Upper lobe of left lung (tissue), 6 donors: ENCODE data around the gene CYB5R3. TPM values are rescaled to one million over a fixed set of nuclear protein-coding genes. Genes with fewer than 3 reads are reported as not detected.
"Not testable (repeated sequence)": the region's sequence is repeated elsewhere in the genome, so short reads cannot be mapped to it uniquely, and the experiment has no call there.

Experiments used
- ATAC-seq, 2 donors: fragments of 200-7000 bp; cut with Tn5 transposase; one replicate each; pipeline ENCODE4 v1.9.1; 2022; ENCODE audit warnings: mild to moderate bottlenecking in 2 of 2, moderate library complexity in 2 of 2; ENCODE audit not compliant: low FRiP score in 2 of 2
- DNase-seq, 2 donors: peaks; one replicate each; pipeline ENCODE4 v3.0.0-alpha.2; 2019 to 2020
- H3K27ac ChIP-seq, 4 donors: fragments of 200-600 bp; sonication (generic); one replicate each; pipeline ENCODE4 v1.5.1; 2016 to 2019
- H3K27me3 ChIP-seq, 4 donors: fragments of 200-600 bp; sonication (generic); one replicate each; pipeline ENCODE4 v1.5.1; 2017 to 2019
- H3K36me3 ChIP-seq, 4 donors: fragments of 200-600 bp; sonication (generic); one replicate each; pipeline ENCODE4 v1.5.1; 2016 to 2019
- H3K4me1 ChIP-seq, 4 donors: fragments of 200-600 bp; sonication (generic); one replicate each; pipeline ENCODE4 v1.5.1; 2018 to 2019
- H3K4me3 ChIP-seq, 4 donors: fragments of 200-600 bp; sonication (generic); one replicate each; pipeline ENCODE4 v1.5.1; 2017 to 2019; ENCODE audit warnings: mild to moderate bottlenecking in 2 of 4, moderate library complexity in 1 of 4
- H3K9me3 ChIP-seq, 4 donors: fragments of 200-600 bp; sonication (generic); one replicate each; pipeline ENCODE4 v1.5.1; 2018 to 2019
- CTCF ChIP-seq, 6 experiments: fragments of 450-650 bp in 4 of 6; fragments of 200-600 bp in 2 of 6; sonication (generic) in 2 of 6; IDR thresholded peaks; one replicate each; pipeline ENCODE4 v1.5.1; 2016 to 2019; ENCODE audit warnings: antibody characterized with exemption in 6 of 6
- EP300 ChIP-seq, 4 donors: sonication (generic); formaldehyde crosslinking; IDR thresholded peaks; one replicate each; pipeline ENCODE4 v1.5.1; 2017; ENCODE audit warnings: antibody characterized with exemption in 4 of 4, control low read depth in 2 of 4
- POLR2A ChIP-seq, 4 donors: fragments of 450-650 bp; IDR thresholded peaks; one replicate each; pipeline ENCODE4 v1.5.1; 2016 to 2017; ENCODE audit warnings: antibody characterized with exemption in 4 of 4, mild to moderate bottlenecking in 2 of 4
- POLR2AphosphoS5 ChIP-seq, 2 donors: sonication (generic); formaldehyde crosslinking; IDR thresholded peaks; one replicate each; pipeline ENCODE4 v1.5.1; 2017; ENCODE audit warnings: antibody characterized with exemption in 2 of 2
- WGBS, 2 donors: methylation state at CpG; one replicate each; pipeline ENCODE4 v1.1.5; 2017 to 2018; 5-methylcytosine and 5-hydroxymethylcytosine counted together
- total RNA-seq, 6 donors: library from RNA; depleted of rRNA in 4 of 6; stranded (reverse); fragments of >200 nt in 4 of 6; gene quantifications; one replicate each; pipeline versions ENCODE4 v1.1.0 to v1.2.1, GENCODE V29; 2016 to 2021
- donor health status: DM: no; HTN: no; CAD: no; lungs with moderate emphysema.
- donor health status: DM: no; HTN: yes; CAD: no; lungs with severe emphysema.

CYB5R3 gene
- total RNA-seq, 6 donors from 2014 or later = 79.6 to 265 (median 220) TPM

- H3K4me1 ChIP-seq = peaks cover 9 to 35% (median 26%) of the 10 kb centered on the region in 4 donors
- 93 to 95% methylated on average over 24 to 34 of the region's 35 CpGs for WGBS, 2 donors
- peak overlapping the region in 1 of 4 donors; percentile 35 for H3K27ac ChIP-seq
- H3K36me3 ChIP-seq = peaks cover 0 to 40% (median 32%) of the 10 kb centered on the region in 4 donors
- TF ChIP-seq POLR2A (IDR thresholded peaks at IDR 0.05) (no peak), CTCF (IDR thresholded peaks at IDR 0.05) (no peak), EP300 (IDR thresholded peaks at IDR 0.05) (no peak), POLR2AphosphoS5 (IDR thresholded peaks at IDR 0.05) (no peak)
- no peak overlapping the region for H3K4me3 ChIP-seq
- ATAC-seq (no peak), DNase-seq (peak in 1 of 2 donors; percentile 82)
- H3K9me3 ChIP-seq = no peaks in the 10 kb centered on the region
- H3K27me3 ChIP-seq = no peaks in the 10 kb centered on the region
These were observed 29.7 kb downstream of the CYB5R3 start for GRCh38 chr22:42619261-42620063.

- ATAC-seq (no peak), DNase-seq (no peak)
- Histone ChIP-seq H3K4me1 (peaks cover 19 to 37% (median 36%) of the 10 kb centered on the region in 4 donors), H3K27me3 (no peaks in the 10 kb centered on the region), H3K4me3 (no peak overlapping the region), H3K9me3 (no peaks in the 10 kb centered on the region), H3K36me3 (peaks cover 0 to 23% (median 14%) of the 10 kb centered on the region in 4 donors), H3K27ac (peak overlapping the region; percentile 11 to 98 (median 46))
- WGBS, 2 donors = 70 to 75% methylated on average over 20 of the region's 20 CpGs
- TF ChIP-seq EP300 (IDR thresholded peaks at IDR 0.05) (no peak), POLR2A (IDR thresholded peaks at IDR 0.05) (peak in 1 of 4 donors; percentile 17), POLR2AphosphoS5 (IDR thresholded peaks at IDR 0.05) (no peak), CTCF (IDR thresholded peaks at IDR 0.05) (no peak)
These were observed 31.8 kb downstream of the CYB5R3 start for GRCh38 chr22:42617155-42617983.

GRCh38 chr22:42615860-42616175 is 33.4 kb downstream of the CYB5R3 start:
- WGBS, 2 donors = 23 to 26% methylated on average over 13 of the region's 13 CpGs
- not testable (repeated sequence) for DNase-seq, ATAC-seq, H3K27me3 ChIP-seq, H3K9me3 ChIP-seq
- Histone ChIP-seq H3K4me1 (peaks cover 34 to 53% (median 46%) of the 10 kb centered on the region in 4 donors), H3K4me3 (peak overlapping the region in 3 of 4 donors; percentile 63 to 93 (median 87)), H3K27ac (peak overlapping the region; percentile 95 to 99 (median 98)), H3K36me3 (peaks cover 0 to 20% (median 15%) of the 10 kb centered on the region in 4 donors)

DNA sequence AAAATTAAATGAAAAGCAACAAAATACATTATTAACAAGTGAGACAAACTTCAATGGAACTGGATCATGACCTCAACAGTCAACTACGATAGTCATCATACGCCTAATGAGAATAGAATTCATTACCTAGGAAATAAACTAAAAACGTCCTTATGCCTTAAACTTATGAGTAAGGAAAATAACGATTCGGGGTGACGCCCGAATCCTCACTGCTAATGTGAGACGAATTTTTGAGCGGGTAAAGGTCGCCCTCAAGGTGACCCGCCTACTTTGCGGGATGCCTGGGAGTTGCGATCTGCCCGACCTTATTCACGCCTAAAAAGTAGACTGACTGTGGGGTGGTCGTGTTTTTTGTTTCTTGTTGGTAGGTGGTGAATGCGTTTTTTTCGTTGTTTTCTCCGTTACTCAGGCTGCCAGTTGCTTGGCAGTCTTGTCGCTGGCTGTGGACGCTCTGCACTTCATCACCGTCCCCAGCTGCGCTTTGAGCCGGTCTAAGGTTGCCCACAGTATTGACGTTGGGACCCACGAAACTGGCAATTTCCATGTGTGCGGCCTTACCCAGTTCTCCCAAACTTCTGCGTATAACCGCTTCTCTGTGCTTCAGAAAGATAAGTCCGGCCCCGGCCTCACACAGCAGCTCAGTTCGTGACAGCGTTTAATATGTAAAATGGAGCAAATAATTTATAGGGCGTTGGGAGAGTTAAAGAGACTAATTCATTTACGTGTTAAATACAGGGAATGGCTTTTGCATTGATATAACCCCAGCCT is 33.9 kb downstream of the CYB5R3 start:
- H3K4me3 ChIP-seq = peak overlapping the region in 3 of 4 donors; percentile 63 to 93 (median 87)
- H3K9me3 ChIP-seq = no peaks in the 10 kb centered on the region
- ATAC-seq = peak; percentile 82 to 84
- peak in 2 of 4 donors; percentile 20 to 79 for TF ChIP-seq EP300 (IDR thresholded peaks at IDR 0.05)
- peak in 3 of 6 experiments; percentile 15 to 28 (median 23) for TF ChIP-seq CTCF (IDR thresholded peaks at IDR 0.05)
- peak; percentile 5 to 98 (median 90) for TF ChIP-seq POLR2A (IDR thresholded peaks at IDR 0.05)
- peak; percentile 60 to 100 for TF ChIP-seq POLR2AphosphoS5 (IDR thresholded peaks at IDR 0.05)
- no peaks in the 10 kb centered on the region for H3K27me3 ChIP-seq
- 1% methylated on average over 34 to 35 of the region's 35 CpGs for WGBS, 2 donors
- H3K27ac ChIP-seq = peak overlapping the region; percentile 95 to 99 (median 98)
- H3K36me3 ChIP-seq = peaks cover 0 to 20% (median 14%) of the 10 kb centered on the region in 4 donors
- peak in 1 of 2 donors; percentile 84 for DNase-seq
- peaks cover 40 to 58% (median 52%) of the 10 kb centered on the region in 4 donors for H3K4me1 ChIP-seq
